Activated naive CD4-positive, alpha-beta T cell treated with anti-CD3 and anti-CD28 coated beads for 36 hours (primary cell): ENCODE results near the gene TFIP11. TPM values are rescaled to one million over a fixed set of nuclear protein-coding genes. Genes with fewer than 3 reads are reported as not detected.
A peak's percentile ranks its signal among the peaks of the same experiment; 100 is the strongest.

Experiments used
- CTCF ChIA-PET: fragments of 350-600 bp; sonication (Branson Sonifier 250); formaldehyde crosslinking; loops from one replicate; lab custom pipeline; 2021; ENCODE audit warnings: antibody characterized with exemption; lab: Charles Lee
- DNase-seq: peaks from one replicate; pipeline ENCODE4 v3.0.0-alpha.2; 2020
- H3K27ac Mint-ChIP-seq: one replicate; pipeline ENCODE4 v1.8.0; 2021; ENCODE audit warnings: mild to moderate bottlenecking, mixed read lengths
- H3K27me3 Mint-ChIP-seq: one replicate; pipeline ENCODE4 v1.8.0; 2021; ENCODE audit warnings: low read depth, mixed read lengths
- H3K36me3 Mint-ChIP-seq: one replicate; pipeline ENCODE4 v1.8.0; 2021; ENCODE audit warnings: low read depth, mixed read lengths
- H3K4me1 Mint-ChIP-seq: one replicate; pipeline ENCODE4 v1.8.0; 2021; ENCODE audit warnings: low read depth, mixed read lengths
- H3K4me3 Mint-ChIP-seq: one replicate; pipeline ENCODE4 v1.8.0; 2021; ENCODE audit warnings: mild to moderate bottlenecking, moderate library complexity, mixed read lengths
- H3K9me3 Mint-ChIP-seq: one replicate; pipeline ENCODE4 v1.8.0; 2021; ENCODE audit warnings: mixed read lengths
- intact Hi-C: fragments of 100-400 bp; cut with micrococcal nuclease; formaldehyde crosslinking; loops from one replicate; pipeline ENCODE4 v1.15.1; 2023
- total RNA-seq, 2 experiments: library from RNA; stranded (reverse); gene quantifications; one replicate each; pipeline ENCODE4 v1.2.3, GENCODE V29; 2021

Gene TFIP11
- total RNA-seq, 2 experiments from 2014 or later = 33.3 to 34.4 TPM

DNA sequence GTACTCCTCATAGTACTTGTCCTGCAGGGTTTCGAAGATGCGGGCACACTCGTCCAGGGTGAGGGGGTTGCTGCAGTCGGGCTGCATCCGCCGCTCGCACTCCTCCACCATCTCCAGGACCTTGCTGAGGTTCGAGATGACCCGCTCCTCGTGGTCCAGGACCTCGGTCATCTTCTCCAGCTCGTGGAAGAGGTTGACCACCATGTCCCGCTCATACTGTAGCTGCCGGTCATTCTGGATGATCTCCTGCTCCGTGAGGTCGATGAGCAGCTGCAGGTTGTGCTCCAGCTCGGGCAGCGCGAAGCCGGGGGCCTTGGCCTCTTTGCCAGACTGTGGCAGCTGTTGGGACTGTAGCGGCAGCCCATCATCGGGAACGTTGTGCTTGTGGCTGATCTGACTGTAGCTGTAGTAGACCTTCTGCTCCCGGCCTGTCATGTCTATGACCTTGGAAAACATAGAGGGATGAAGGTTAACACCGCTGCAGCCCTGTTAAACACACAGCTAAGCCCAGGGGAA, 13.0 kb downstream of the TFIP11 start:
- Mint-ChIP-seq H3K9me3 (no peaks in the 10 kb centered on the region), H3K4me3 (no peak overlapping the region), H3K27me3 (no peaks in the 10 kb centered on the region), H3K36me3 (peaks cover 42% of the 10 kb centered on the region), H3K27ac (no peak overlapping the region), H3K4me1 (peaks cover 15% of the 10 kb centered on the region)
- no peak for DNase-seq
- intact Hi-C loops = no loop called here
- CTCF ChIA-PET = no interaction called here

DNA sequence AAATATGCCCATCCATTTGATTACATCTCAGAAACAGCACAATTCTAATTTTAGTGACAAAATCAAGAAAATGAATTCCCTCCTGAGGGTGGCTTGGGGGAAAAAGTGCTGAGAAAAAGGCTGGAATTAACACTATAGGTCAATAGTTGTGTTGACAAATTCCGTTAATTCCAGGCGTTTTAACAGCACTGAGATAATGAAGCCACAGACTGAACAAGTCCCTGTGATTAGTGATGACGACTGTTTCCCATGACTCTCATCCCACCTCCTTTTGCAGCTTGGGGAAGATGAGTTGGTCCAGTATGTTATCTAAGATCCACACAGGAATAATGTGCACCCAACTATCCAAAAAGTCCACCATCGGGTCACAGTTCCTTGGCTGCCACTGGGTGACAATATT, 15.8 kb downstream of the TFIP11 start:
- Mint-ChIP-seq H3K27ac (no peak overlapping the region), H3K4me3 (no peak overlapping the region), H3K4me1 (peaks cover 3% of the 10 kb centered on the region), H3K36me3 (peaks cover 35% of the 10 kb centered on the region), H3K9me3 (no peaks in the 10 kb centered on the region), H3K27me3 (no peaks in the 10 kb centered on the region)
- DNase-seq = no peak
- intact Hi-C loops = no loop called here
- CTCF ChIA-PET = no interaction called here

- CTCF ChIA-PET = interaction anchor here (1.0 kb wide), 1 partner anchor 184 kb away, joined by 4 read pairs; no protein-coding TSS in a partner anchor
- peaks cover 33% of the 10 kb centered on the region for H3K36me3 Mint-ChIP-seq
- H3K4me1 Mint-ChIP-seq = peaks cover 3% of the 10 kb centered on the region
These were observed 17.8 kb downstream of the TFIP11 start for GRCh38 chr22:26494506-26494905.

GRCh38 chr22:26492220-26492619, 20.1 kb downstream of the TFIP11 start:
- CTCF ChIA-PET = interaction anchor here (0.7 to 1.2 kb wide), 2 partner anchors 11 to 31 kb away, joined by 3 read pairs; no protein-coding TSS in a partner anchor
- peaks cover 3% of the 10 kb centered on the region for H3K4me1 Mint-ChIP-seq
- no peaks in the 10 kb centered on the region for H3K9me3 Mint-ChIP-seq
- H3K36me3 Mint-ChIP-seq = peaks cover 34% of the 10 kb centered on the region
- H3K27ac Mint-ChIP-seq = no peak overlapping the region
- H3K27me3 Mint-ChIP-seq = no peaks in the 10 kb centered on the region
- H3K4me3 Mint-ChIP-seq = no peak overlapping the region
- no peak for DNase-seq
- intact Hi-C loops = no loop called here

More at GRCh38 chr22:26494506-26494905, 17.8 kb downstream of the TFIP11 start:
- Mint-ChIP-seq H3K27ac (peak overlapping the region; percentile 72), H3K9me3 (no peaks in the 10 kb centered on the region), H3K27me3 (no peaks in the 10 kb centered on the region), H3K4me3 (no peak overlapping the region)
- no peak for DNase-seq
- intact Hi-C loops = no loop called here

DNA sequence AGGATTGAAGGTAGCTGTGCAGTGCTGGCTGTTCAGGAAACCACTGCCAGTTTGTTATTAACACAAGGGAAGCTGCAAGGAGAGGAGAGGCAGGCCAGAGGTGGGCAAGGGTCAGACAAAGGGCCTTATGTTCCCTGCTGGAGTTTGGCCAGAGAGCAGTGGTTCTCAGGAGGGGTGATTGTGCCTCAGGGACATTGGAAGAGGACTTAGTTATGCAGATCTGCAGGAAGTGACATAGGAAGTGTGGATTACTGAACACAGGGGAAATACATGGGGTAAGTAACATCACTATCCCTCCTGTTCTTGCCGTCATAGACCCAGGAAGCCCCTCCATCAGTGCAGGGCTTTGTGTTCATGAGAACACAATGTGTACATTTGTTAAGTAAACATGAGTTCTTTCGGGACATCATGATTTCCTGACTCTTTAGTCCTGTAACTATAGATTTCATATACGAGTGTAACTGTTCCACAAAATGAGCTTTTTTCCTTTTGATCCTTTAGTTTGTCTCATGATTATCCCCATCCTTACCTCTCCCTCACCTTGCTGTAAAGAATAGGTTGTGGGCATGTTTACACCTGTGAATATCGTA, 22.7 kb downstream of the TFIP11 start:
- H3K36me3 Mint-ChIP-seq = peaks cover 26% of the 10 kb centered on the region
- DNase-seq = no peak
- no peak overlapping the region for H3K4me3 Mint-ChIP-seq
- intact Hi-C loops = no loop called here
- H3K9me3 Mint-ChIP-seq = no peaks in the 10 kb centered on the region
- H3K4me1 Mint-ChIP-seq = peaks cover 18% of the 10 kb centered on the region
- CTCF ChIA-PET = no interaction called here
- peak overlapping the region; percentile 9 for H3K27ac Mint-ChIP-seq
- no peaks in the 10 kb centered on the region for H3K27me3 Mint-ChIP-seq

GRCh38 chr22:26487996-26488395, 24.3 kb downstream of the TFIP11 start:
- Mint-ChIP-seq H3K4me3 (no peak overlapping the region), H3K27ac (peak overlapping the region; percentile 43), H3K27me3 (no peaks in the 10 kb centered on the region), H3K4me1 (peaks cover 19% of the 10 kb centered on the region), H3K36me3 (peaks cover 15% of the 10 kb centered on the region), H3K9me3 (no peaks in the 10 kb centered on the region)
- no peak for DNase-seq
- intact Hi-C loops = no loop called here
- CTCF ChIA-PET = no interaction called here

DNA sequence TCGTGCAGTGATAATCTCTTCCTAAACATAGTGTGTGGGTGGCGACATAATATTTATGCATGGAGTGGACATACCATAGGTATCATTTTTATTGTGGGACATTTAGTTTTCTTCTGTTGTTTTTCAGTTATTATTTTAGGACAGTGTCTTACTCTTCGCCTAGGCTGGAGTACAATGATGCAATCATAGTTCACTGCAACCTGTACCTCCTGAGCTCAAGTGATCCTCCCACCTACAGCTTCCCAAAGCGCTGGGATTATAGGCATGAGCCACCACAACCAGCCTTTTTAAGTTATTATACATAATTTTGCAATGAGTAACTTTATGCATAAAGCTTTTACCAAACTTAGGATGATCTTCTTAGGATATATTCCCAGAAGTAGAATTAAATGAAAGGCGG, 25.9 kb downstream of the TFIP11 start:
- Mint-ChIP-seq H3K4me1 (peaks cover 35% of the 10 kb centered on the region), H3K27ac (peak overlapping the region; percentile 64), H3K9me3 (no peaks in the 10 kb centered on the region), H3K36me3 (peaks cover 11% of the 10 kb centered on the region), H3K4me3 (no peak overlapping the region), H3K27me3 (no peaks in the 10 kb centered on the region)
- CTCF ChIA-PET = interaction anchor here (0.7 kb wide), 1 partner anchor 13 kb away, joined by 3 read pairs; no protein-coding TSS in a partner anchor
- intact Hi-C loops = no loop called here
- DNase-seq = no peak

DNA sequence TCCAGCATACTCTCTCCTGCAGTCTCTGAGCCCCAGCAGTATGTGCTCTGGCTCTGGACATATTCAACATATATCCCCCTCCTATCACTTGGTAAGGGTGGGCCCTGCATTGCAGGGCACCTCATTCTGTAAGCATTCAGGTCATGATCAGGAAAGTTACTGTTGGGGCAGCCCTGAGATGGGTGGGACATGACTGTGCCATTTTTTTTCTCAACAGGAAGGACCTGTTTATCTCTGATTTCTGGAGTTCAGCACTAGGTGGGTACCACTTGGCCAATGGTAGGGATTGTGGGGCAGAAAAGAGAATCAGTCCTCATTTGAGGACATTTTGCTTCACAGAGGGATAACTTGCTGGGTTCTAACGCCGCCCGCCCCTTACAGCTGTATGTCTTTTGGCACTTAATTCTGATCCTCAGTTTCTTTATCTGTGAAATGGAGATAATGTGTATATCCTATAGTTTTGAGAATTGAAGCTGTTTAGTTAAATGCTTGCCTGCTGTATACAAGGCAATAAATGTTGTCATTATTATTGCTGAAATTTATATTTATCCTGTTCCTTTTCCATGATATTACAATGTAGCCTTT, 26.4 kb downstream of the TFIP11 start:
- Mint-ChIP-seq H3K27ac (peak overlapping the region; percentile 66), H3K27me3 (no peaks in the 10 kb centered on the region), H3K9me3 (no peaks in the 10 kb centered on the region), H3K36me3 (peaks cover 9% of the 10 kb centered on the region), H3K4me3 (peak overlapping the region; percentile 35), H3K4me1 (peaks cover 40% of the 10 kb centered on the region)
- DNase-seq = no peak
- intact Hi-C loops = no loop called here
- CTCF ChIA-PET = interaction anchor here (0.7 kb wide), 1 partner anchor 12 kb away, joined by 3 read pairs; no protein-coding TSS in a partner anchor

GRCh38 chr22:26485013-26485412, 27.3 kb downstream of the TFIP11 start:
- H3K27me3 Mint-ChIP-seq = no peaks in the 10 kb centered on the region
- H3K4me3 Mint-ChIP-seq = peak overlapping the region; percentile 35
- H3K9me3 Mint-ChIP-seq = no peaks in the 10 kb centered on the region
- peaks cover 47% of the 10 kb centered on the region for H3K4me1 Mint-ChIP-seq
- peaks cover 8% of the 10 kb centered on the region for H3K36me3 Mint-ChIP-seq
- CTCF ChIA-PET = interaction anchor here (1.3 to 1.7 kb wide), 5 partner anchors 24 to 193 kb away, joined by 3 to 4 read pairs (median 3); no protein-coding TSS in a partner anchor
- DNase-seq = no peak
- intact Hi-C loops = no loop called here
- peak overlapping the region; percentile 5 for H3K27ac Mint-ChIP-seq

DNA sequence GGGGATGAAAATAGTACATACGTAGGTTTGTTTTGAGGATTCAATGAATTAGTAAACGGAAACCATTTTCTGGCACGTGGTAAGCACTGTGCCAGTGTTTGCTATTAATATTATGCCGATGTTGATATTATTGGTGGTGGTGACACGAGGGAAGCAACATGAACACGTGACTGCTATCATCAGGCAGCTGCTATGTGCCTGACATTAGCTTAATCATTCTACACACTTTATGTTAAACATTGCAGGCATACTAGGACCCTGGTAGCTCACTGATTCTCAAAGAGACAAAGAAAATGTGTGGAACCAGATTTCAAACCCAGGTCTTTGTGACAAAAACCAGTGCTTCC, 27.9 kb downstream of the TFIP11 start:
- H3K27ac Mint-ChIP-seq = peak overlapping the region; percentile 83
- H3K36me3 Mint-ChIP-seq = peaks cover 14% of the 10 kb centered on the region
- H3K9me3 Mint-ChIP-seq = no peaks in the 10 kb centered on the region
- H3K4me3 Mint-ChIP-seq = peak overlapping the region; percentile 82
- CTCF ChIA-PET = interaction anchor here (0.5 to 1.7 kb wide), 8 partner anchors 19 to 194 kb away, joined by 3 to 7 read pairs (median 4); no protein-coding TSS in a partner anchor
- no peaks in the 10 kb centered on the region for H3K27me3 Mint-ChIP-seq
- intact Hi-C loops = loop anchor here (1.0 to 5.0 kb wide), 2 partner anchors 28 to 87 kb away; partner anchors contain the start of gene TFIP11
- peaks cover 53% of the 10 kb centered on the region for H3K4me1 Mint-ChIP-seq
- no peak for DNase-seq

- H3K27ac Mint-ChIP-seq = peak within 1 kb of the TSS; percentile 84
- H3K4me1 Mint-ChIP-seq = peaks cover 59% of the 10 kb centered on the region
- H3K4me3 Mint-ChIP-seq = peak within 1 kb of the TSS; percentile 82
- intact Hi-C loops = loop anchor here (1.0 to 5.0 kb wide), 4 partner anchors 29 to 107 kb away; partner anchors contain the start of genes TFIP11 and TPST2
- peak; percentile 90 for DNase-seq
- no peaks in the 10 kb centered on the region for H3K27me3 Mint-ChIP-seq
- H3K9me3 Mint-ChIP-seq = no peaks in the 10 kb centered on the region
- CTCF ChIA-PET = interaction anchor here (0.5 to 1.7 kb wide), 11 partner anchors 20 to 195 kb away, joined by 3 to 7 read pairs (median 3); no protein-coding TSS in a partner anchor
- peaks cover 17% of the 10 kb centered on the region for H3K36me3 Mint-ChIP-seq
These were observed 28.6 kb downstream of the TFIP11 start, which contains the start of the genes HPS4 and SRRD for GRCh38 chr22:26483439-26484359. HPS4 (minus strand) TSS chr22:26483783; CDS start chr22:26481762, 2,021 bp downstream. SRRD (plus strand) TSS chr22:26483877; CDS start chr22:26483891, 14 bp downstream.
